ENCODE data around the gene RAB7A. TPM values are rescaled to one million over a fixed set of nuclear protein-coding genes. Genes with fewer than 3 reads are reported as not detected.

RAB7A gene
- total and polyA plus RNA-seq, 2 of the 4 experiments (the other 2 are of a cell fraction) = 57.0 to 240 TPM

- peaks cover 25% of the 10 kb centered on the region for H3K9me1 ChIP-seq (ENCODE audit: insufficient read depth, low read length)
- no peak overlapping the region for H3K9ac ChIP-seq (ENCODE audit: low read depth, low read length)
- peaks cover 42% of the 10 kb centered on the region for H3K36me3 ChIP-seq (ENCODE audit: control insufficient read depth, insufficient read depth, low read length)
- no peak overlapping the region for H2BK120ac ChIP-seq (ENCODE audit: low read depth, low read length)
- H3K4me2 ChIP-seq (ENCODE audit: low read depth, low read length) = no peak overlapping the region
- no peak overlapping the region for H3K4me3 ChIP-seq (ENCODE audit: insufficient read depth, low read depth, low read length)
- H4K8ac ChIP-seq (ENCODE audit: low read depth in 2 of 2, low read length in 2 of 2) = no peak overlapping the region
- dilution Hi-C loops (cut with HindIII; ENCODE audit: low sequenced_read_pairs, unreplicated experiment) (no loop called here), in situ Hi-C loops (cut with MboI; ENCODE audit: low sequenced_read_pairs) (no loop called here), intact Hi-C loops (cut with micrococcal nuclease) (no loop called here)
- no peak for ATAC-seq (ENCODE audit: low read depth)
- DNase-seq = no peak
- H3K4ac ChIP-seq (ENCODE audit: low read depth, low read length) = no peak overlapping the region
- no peak overlapping the region for H2BK20ac ChIP-seq (ENCODE audit: low read depth, low read length)
- no peak overlapping the region for H2AK5ac ChIP-seq (ENCODE audit: low read depth, low read length)
- ChIA-PET POLR2A (ENCODE audit: unreplicated experiment) (no interaction called here), CTCF (no interaction called here)
- no peak overlapping the region for H3K56ac ChIP-seq (ENCODE audit: extremely low read depth, insufficient read depth, low read length)
- H2AK9ac ChIP-seq (replicated peaks; ENCODE audit: low read depth, low read length, poor library complexity) = no peak overlapping the region
- no peak overlapping the region for H3K14ac ChIP-seq (replicated peaks; ENCODE audit: low read depth, low read length)
- H3K23ac ChIP-seq (ENCODE audit: low read depth, low read length) = no peak overlapping the region
- BruUV-seq (replicated peaks) = no TSS peak
- no peak overlapping the region for H4K91ac ChIP-seq (ENCODE audit: insufficient read depth, low read depth, low read length)
- no peak overlapping the region for H3K18ac ChIP-seq (ENCODE audit: low read depth, low read length)
- H3K9me3 ChIP-seq (ENCODE audit: control insufficient read depth, insufficient read depth, low read length) = no peaks in the 10 kb centered on the region
- no peaks in the 10 kb centered on the region for H3K27me3 ChIP-seq (ENCODE audit: control insufficient read depth, insufficient read depth, low read length)
- no peak overlapping the region for H4K5ac ChIP-seq (ENCODE audit: low read depth, low read length)
- peaks cover 8% of the 10 kb centered on the region for H3K4me1 ChIP-seq (ENCODE audit: control insufficient read depth, insufficient read depth, low read length)
- WGBS, 2 experiments (ENCODE audit: extremely low coverage in 2 of 2, insufficient read length in 1 of 2) = 100% methylated on average over 5 of the region's 9 CpGs; no CpG with 5 or more reads in 1 of the 2 experiments
- peak overlapping the region; percentile 44 for H2AFZ ChIP-seq (replicated peaks; ENCODE audit: low read length, poor library complexity)
- no peak overlapping the region for H2BK5ac ChIP-seq (ENCODE audit: low read depth, low read length, poor library complexity, severe bottlenecking)
- H3K27ac ChIP-seq (ENCODE audit: insufficient read depth, low read length) = no peak overlapping the region
- peaks cover 48 to 77% of the 10 kb centered on the region in 2 experiments for H3K79me1 ChIP-seq (ENCODE audit: low read depth in 1 of 2, low read length in 2 of 2)
- H4K20me1 ChIP-seq (ENCODE audit: insufficient read depth, low read length) = peaks cover 30% of the 10 kb centered on the region
- TF ChIP-seq MXI1 (IDR thresholded peaks at IDR 0.05; ENCODE audit: borderline replicate concordance, low read depth, low read length) (no peak), FOS (IDR thresholded peaks at IDR 0.05; ENCODE audit: low read depth, low read length) (no peak), RCOR1 (IDR thresholded peaks at IDR 0.05; ENCODE audit: insufficient replicate concordance, low read length) (no peak), NFE2L2 (IDR thresholded peaks at IDR 0.05; ENCODE audit: low read depth, low read length) (no peak), BHLHE40 (IDR thresholded peaks at IDR 0.05; ENCODE audit: low read depth, low read length) (no peak), CHD1 (IDR thresholded peaks at IDR 0.05; ENCODE audit: low read depth, low read length) (no peak), POLR2A (IDR thresholded peaks at IDR 0.05; ENCODE audit: low read depth, low read length) (no peak), RFX5 (IDR thresholded peaks at IDR 0.05; ENCODE audit: low read depth, low read length) (no peak), SMC3 (IDR thresholded peaks at IDR 0.05; ENCODE audit: low read depth, low read length) (no peak), USF2 (IDR thresholded peaks at IDR 0.05; ENCODE audit: low read depth, low read length) (no peak), CEBPB (IDR thresholded peaks at IDR 0.05; ENCODE audit: low read depth, low read length) (no peak), MAFK (IDR thresholded peaks at IDR 0.05; ENCODE audit: low read depth, low read length) (no peak), RAD21 (IDR thresholded peaks at IDR 0.05; ENCODE audit: low read length) (no peak), MAZ (IDR thresholded peaks at IDR 0.05; ENCODE audit: borderline replicate concordance, low read depth, low read length) (no peak), ELK1 (IDR thresholded peaks at IDR 0.05; ENCODE audit: borderline replicate concordance, low read depth, low read length) (no peak)
- TF ChIP-seq, protein P1, sequence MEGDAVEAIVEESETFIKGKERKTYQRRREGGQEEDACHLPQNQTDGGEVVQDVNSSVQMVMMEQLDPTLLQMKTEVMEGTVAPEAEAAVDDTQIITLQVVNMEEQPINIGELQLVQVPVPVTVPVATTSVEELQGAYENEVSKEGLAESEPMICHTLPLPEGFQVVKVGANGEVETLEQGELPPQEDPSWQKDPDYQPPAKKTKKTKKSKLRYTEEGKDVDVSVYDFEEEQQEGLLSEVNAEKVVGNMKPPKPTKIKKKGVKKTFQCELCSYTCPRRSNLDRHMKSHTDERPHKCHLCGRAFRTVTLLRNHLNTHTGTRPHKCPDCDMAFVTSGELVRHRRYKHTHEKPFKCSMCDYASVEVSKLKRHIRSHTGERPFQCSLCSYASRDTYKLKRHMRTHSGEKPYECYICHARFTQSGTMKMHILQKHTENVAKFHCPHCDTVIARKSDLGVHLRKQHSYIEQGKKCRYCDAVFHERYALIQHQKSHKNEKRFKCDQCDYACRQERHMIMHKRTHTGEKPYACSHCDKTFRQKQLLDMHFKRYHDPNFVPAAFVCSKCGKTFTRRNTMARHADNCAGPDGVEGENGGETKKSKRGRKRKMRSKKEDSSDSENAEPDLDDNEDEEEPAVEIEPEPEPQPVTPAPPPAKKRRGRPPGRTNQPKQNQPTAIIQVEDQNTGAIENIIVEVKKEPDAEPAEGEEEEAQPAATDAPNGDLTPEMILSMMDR (conservative IDR thresholded peaks at IDR 0.05; ENCODE audit: low read depth, low read length) = no peak
- no peak overlapping the region for H2BK15ac ChIP-seq (ENCODE audit: low read depth, low read length)
These were observed 81.3 kb downstream of the RAB7A start for GRCh38 chr3:128807186-128807830.
